ENCODE measurements around the gene TMEM25. TPM values are rescaled to one million over a fixed set of nuclear protein-coding genes. Genes with fewer than 3 reads are reported as not detected.

Gene TMEM25
- total and polyA plus RNA-seq, 2 of the 13 experiments (the other 11 are each of a cell fraction or from before 2014, with no cell fraction given), result 7.5 to 17.2 TPM

DNA sequence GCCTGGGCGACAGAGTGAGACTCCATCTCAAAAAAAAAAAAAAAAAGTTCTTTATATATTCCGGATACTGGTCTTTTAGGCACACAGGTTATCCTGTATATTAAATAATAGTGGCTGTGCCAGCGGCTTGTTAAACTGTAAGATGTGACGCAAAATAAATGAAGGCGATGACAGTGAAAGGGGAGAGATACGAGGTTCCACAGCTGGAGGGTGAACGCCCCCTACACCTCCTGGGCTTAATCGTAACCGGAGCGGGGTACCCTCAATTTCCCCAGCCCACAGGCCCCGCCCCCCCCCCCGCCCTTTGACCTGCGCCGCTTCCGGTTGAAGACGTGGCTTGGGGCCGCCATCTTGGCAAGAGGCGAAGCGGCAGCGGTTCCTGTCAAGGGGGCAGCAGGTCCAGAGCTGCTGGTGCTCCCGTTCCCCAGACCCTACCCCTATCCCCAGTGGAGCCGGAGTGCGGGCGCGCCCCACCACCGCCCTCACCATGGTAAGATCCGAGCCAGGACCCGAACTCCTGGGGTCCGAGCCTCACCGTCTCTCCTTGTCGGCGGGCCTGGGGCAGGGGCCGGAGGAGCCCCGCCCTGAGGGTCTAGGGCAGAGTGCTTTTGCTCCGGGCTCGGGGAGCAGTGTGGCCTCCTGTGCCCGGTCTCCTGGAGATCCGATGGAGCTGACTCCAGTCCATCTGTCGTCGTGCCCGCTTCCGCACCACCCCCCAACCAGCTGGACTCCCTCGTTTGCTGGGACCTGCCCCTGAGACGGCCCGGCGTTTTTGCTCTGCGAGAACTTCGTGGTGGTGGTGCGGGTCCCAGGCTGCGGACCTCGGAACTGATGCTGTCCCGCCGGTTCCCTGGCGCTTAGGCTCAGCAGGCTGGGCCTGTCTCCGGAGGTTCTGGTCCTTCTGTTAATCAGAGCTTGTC is 41.3 kb downstream of the TMEM25 start, which contains the start of gene ARCN1 (continued):
- TF ChIP-seq ZNF569 (CRISPR knock-in tag; IDR thresholded peaks at IDR 0.05; ENCODE audit: borderline replicate concordance) (no peak), CBX5 (CRISPR knock-in tag; IDR thresholded peaks at IDR 0.05; ENCODE audit: borderline replicate concordance) (no peak; the same call in 1 of the 2 replicates), NAIF1 (CRISPR knock-in tag; IDR thresholded peaks at IDR 0.05; ENCODE audit: borderline replicate concordance) (no peak), HOXA9 (CRISPR knock-in tag; IDR thresholded peaks at IDR 0.05; ENCODE audit: borderline replicate concordance) (no peak), ZNF468 (CRISPR knock-in tag; IDR thresholded peaks at IDR 0.05) (no peak), IKZF1 (IDR thresholded peaks at IDR 0.05) (no peak), NRL (CRISPR knock-in tag; IDR thresholded peaks at IDR 0.05; ENCODE audit: borderline replicate concordance) (peak; percentile 59; the same call in 1 of the 2 replicates), TSC22D2 (CRISPR knock-in tag; IDR thresholded peaks at IDR 0.05; ENCODE audit: borderline replicate concordance) (0 out of 2 replicates have a peak, but pooled peaks have one; percentile 64), POLR2G (IDR thresholded peaks at IDR 0.05; ENCODE audit: low read depth, low read length) (peak; percentile 85), MAFF (IDR thresholded peaks at IDR 0.05; ENCODE audit: low read depth, low read length) (no peak), PHF8 (CRISPR knock-in tag; IDR thresholded peaks at IDR 0.05) (peak; percentile 92), DNMT3B (CRISPR knock-in tag; conservative IDR thresholded peaks at IDR 0.05) (no peak), HOXA3 (CRISPR knock-in tag; IDR thresholded peaks at IDR 0.05) (peak; percentile 85), NR3C1 (CRISPR knock-in tag; IDR thresholded peaks at IDR 0.05) (no peak), TFDP1 (CRISPR knock-in tag; IDR thresholded peaks at IDR 0.05; ENCODE audit: borderline replicate concordance) (no peak)
- TF ChIP-seq, protein P1, sequence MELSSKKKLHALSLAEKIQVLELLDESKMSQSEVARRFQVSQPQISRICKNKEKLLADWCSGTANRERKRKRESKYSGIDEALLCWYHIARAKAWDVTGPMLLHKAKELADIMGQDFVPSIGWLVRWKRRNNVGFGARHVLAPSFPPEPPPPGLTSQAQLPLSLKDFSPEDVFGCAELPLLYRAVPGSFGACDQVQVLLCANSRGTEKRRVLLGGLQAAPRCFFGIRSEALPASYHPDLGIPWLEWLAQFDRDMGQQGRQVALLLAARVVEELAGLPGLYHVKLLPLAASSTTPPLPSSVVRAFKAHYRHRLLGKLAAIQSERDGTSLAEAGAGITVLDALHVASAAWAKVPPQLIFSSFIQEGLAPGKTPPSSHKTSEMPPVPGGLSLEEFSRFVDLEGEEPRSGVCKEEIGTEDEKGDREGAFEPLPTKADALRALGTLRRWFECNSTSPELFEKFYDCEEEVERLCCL (CRISPR knock-in tag; IDR thresholded peaks at IDR 0.05; ENCODE audit: borderline replicate concordance), result no peak
- TF ChIP-seq, protein P2, sequence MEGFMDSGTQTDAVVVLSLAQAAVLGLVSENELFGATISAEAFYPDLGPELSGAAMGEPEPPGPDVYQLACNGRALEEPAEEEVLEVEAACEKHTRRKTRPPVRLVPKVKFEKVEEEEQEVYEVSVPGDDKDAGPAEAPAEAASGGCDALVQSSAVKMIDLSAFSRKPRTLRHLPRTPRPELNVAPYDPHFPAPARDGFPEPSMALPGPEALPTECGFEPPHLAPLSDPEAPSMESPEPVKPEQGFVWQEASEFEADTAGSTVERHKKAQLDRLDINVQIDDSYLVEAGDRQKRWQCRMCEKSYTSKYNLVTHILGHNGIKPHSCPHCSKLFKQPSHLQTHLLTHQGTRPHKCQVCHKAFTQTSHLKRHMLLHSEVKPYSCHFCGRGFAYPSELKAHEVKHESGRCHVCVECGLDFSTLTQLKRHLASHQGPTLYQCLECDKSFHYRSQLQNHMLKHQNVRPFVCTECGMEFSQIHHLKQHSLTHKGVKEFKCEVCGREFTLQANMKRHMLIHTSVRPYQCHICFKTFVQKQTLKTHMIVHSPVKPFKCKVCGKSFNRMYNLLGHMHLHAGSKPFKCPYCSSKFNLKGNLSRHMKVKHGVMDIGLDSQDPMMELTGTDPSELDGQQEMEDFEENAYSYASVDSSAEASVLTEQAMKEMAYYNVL (CRISPR knock-in tag; IDR thresholded peaks at IDR 0.05; ENCODE audit: borderline replicate concordance), result no peak; the same call in 1 of the 2 replicates
- TF ChIP-seq, protein P3, sequence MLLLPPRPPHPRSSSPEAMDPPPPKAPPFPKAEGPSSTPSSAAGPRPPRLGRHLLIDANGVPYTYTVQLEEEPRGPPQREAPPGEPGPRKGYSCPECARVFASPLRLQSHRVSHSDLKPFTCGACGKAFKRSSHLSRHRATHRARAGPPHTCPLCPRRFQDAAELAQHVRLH (CRISPR knock-in tag; IDR thresholded peaks at IDR 0.05; ENCODE audit: borderline replicate concordance, low read depth), result no peak

Measured in HepG2 (cell line).